NT2/D1 (cell line): Measurements from ENCODE around the gene FAF1.

Experiments used
- DNase-seq: peaks from one replicate; pipeline ENCODE4 v3.0.0-alpha.2; 2011; ENCODE audit warnings: low read depth, low spot score
- H3K27me3 ChIP-seq: 2 replicates; pipeline ENCODE4 v1.6.0; 2011; ENCODE audit warnings: mild to moderate bottlenecking; ENCODE audit not compliant: insufficient read length, insufficient read depth
- H3K36me3 ChIP-seq: 2 replicates; pipeline ENCODE4 v1.6.1; 2011; ENCODE audit warnings: mild to moderate bottlenecking, low read length, mixed read lengths; ENCODE audit not compliant: insufficient read depth, insufficient read length
- H3K4me1 ChIP-seq: 2 replicates; pipeline ENCODE4 v1.5.1; 2011; ENCODE audit not compliant: insufficient read depth, insufficient read length
- H3K4me3 ChIP-seq: 2 replicates; pipeline ENCODE4 v1.5.1; 2011; ENCODE audit warnings: low read depth; ENCODE audit not compliant: insufficient read length
- H3K9ac ChIP-seq: 2 replicates; pipeline ENCODE4 v1.6.0; 2011; ENCODE audit warnings: low read depth; ENCODE audit not compliant: insufficient read length
- H3K9me3 ChIP-seq: 2 replicates; pipeline ENCODE4 v1.5.1; 2011; ENCODE audit warnings: mild to moderate bottlenecking, low read length; ENCODE audit not compliant: insufficient read depth
- SUZ12 ChIP-seq: IDR thresholded peaks from 2 replicates; pipeline ENCODE4 v1.6.1; 2011; ENCODE audit not compliant: insufficient read length, insufficient read depth; ENCODE audit errors: extremely low read depth
- YY1 ChIP-seq: IDR thresholded peaks from 2 replicates; pipeline ENCODE4 v1.6.1; 2011; ENCODE audit not compliant: insufficient read length, insufficient read depth
- ZNF274 ChIP-seq: IDR thresholded peaks from 2 replicates; pipeline ENCODE4 v1.6.1; 2011; ENCODE audit warnings: mild to moderate bottlenecking, low read depth, low read length

The FAF1 gene

GRCh38 chr1:50822035-50822776 is 137.9 kb downstream of the FAF1 start:
- TF ChIP-seq ZNF274 (no peak), SUZ12 (no peak), YY1 (no peak)
- H3K9ac ChIP-seq = no peak overlapping the region
- H3K36me3 ChIP-seq = no peaks in the 10 kb centered on the region
- no peaks in the 10 kb centered on the region for H3K4me1 ChIP-seq
- no peak overlapping the region for H3K4me3 ChIP-seq
- H3K27me3 ChIP-seq = no peaks in the 10 kb centered on the region
- peaks cover 12% of the 10 kb centered on the region for H3K9me3 ChIP-seq
- no peak for DNase-seq

- no peaks in the 10 kb centered on the region for H3K4me1 ChIP-seq
Observed at GRCh38 chr1:50820545-50820944, 139.5 kb downstream of the FAF1 start.

GRCh38 chr1:50812346-50812745 is 147.7 kb downstream of the FAF1 start:
- TF ChIP-seq ZNF274 (no peak), YY1 (no peak), SUZ12 (no peak)
- H3K9me3 ChIP-seq = peaks cover 15% of the 10 kb centered on the region

More at GRCh38 chr1:50820545-50820944, 139.5 kb downstream of the FAF1 start:
- Histone ChIP-seq H3K27me3 (no peaks in the 10 kb centered on the region), H3K4me3 (no peak overlapping the region), H3K9ac (no peak overlapping the region), H3K36me3 (no peaks in the 10 kb centered on the region), H3K9me3 (no peaks in the 10 kb centered on the region)
- TF ChIP-seq YY1 (no peak), SUZ12 (no peak), ZNF274 (no peak)
- no peak for DNase-seq

GRCh38 chr1:50808296-50808695 is 151.8 kb downstream of the FAF1 start:
- H3K4me3 ChIP-seq = no peak overlapping the region
- no peaks in the 10 kb centered on the region for H3K36me3 ChIP-seq
- H3K4me1 ChIP-seq = peaks cover 2% of the 10 kb centered on the region
- H3K27me3 ChIP-seq = no peaks in the 10 kb centered on the region
- TF ChIP-seq YY1 (no peak), ZNF274 (no peak), SUZ12 (no peak)
- H3K9me3 ChIP-seq = peaks cover 25% of the 10 kb centered on the region
- no peak overlapping the region for H3K9ac ChIP-seq
- DNase-seq = no peak

More at GRCh38 chr1:50812346-50812745, 147.7 kb downstream of the FAF1 start:
- Histone ChIP-seq H3K36me3 (no peaks in the 10 kb centered on the region), H3K9ac (no peak overlapping the region), H3K4me3 (no peak overlapping the region), H3K4me1 (no peaks in the 10 kb centered on the region), H3K27me3 (no peaks in the 10 kb centered on the region)
- no peak for DNase-seq

GRCh38 chr1:50796272-50796671 is 163.8 kb downstream of the FAF1 start:
- H3K36me3 ChIP-seq = no peaks in the 10 kb centered on the region
- H3K9ac ChIP-seq = no peak overlapping the region
- no peaks in the 10 kb centered on the region for H3K9me3 ChIP-seq
- no peaks in the 10 kb centered on the region for H3K27me3 ChIP-seq
- no peak overlapping the region for H3K4me3 ChIP-seq
- no peaks in the 10 kb centered on the region for H3K4me1 ChIP-seq
- TF ChIP-seq YY1 = no peak
- no peak for TF ChIP-seq ZNF274
- no peak for TF ChIP-seq SUZ12
- no peak for DNase-seq

DNA sequence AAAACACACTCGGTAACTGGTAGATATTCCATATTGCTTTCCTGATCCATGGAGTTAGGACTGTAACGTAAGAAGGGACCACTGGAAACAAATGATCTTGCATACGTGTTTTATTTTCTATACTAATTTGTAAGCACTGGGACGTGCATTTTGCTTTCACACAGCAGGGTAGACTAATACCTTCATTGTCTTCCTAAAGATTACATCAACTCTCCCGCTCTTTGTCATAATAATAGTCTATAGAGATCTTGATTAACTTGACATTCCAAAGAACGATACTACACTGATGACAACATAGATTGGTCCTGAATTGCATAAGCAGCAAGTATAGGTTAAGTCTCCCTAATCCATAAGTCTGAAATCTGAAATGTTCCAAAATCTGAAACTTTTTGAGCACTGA is 166.5 kb downstream of the FAF1 start:
- no peak overlapping the region for H3K4me3 ChIP-seq
- H3K9ac ChIP-seq = no peak overlapping the region
- no peaks in the 10 kb centered on the region for H3K36me3 ChIP-seq
- H3K4me1 ChIP-seq = no peaks in the 10 kb centered on the region
- H3K27me3 ChIP-seq = no peaks in the 10 kb centered on the region
- no peak for TF ChIP-seq SUZ12
- TF ChIP-seq YY1 = no peak
- no peak for TF ChIP-seq ZNF274
- no peaks in the 10 kb centered on the region for H3K9me3 ChIP-seq
- no peak for DNase-seq

DNA sequence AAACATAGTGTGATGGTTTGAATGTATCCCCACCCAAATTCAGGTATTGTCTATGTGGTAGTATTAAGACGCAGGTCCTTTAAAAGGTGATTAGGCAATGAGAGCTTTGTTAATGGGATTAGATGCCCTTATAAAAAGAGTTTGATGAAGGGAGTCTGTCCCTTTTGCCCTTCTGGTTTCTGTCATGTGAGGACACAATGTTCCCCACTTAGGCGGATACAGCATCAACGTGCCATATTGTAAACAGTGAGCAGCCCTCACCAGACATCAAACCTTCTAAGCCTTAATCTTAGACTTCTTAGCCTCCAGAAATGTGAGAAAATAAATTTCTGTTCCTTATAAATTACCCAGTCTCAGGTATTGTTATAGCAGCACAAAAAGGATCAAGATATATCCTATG is 172.8 kb downstream of the FAF1 start:
- Histone ChIP-seq H3K4me3 (no peak overlapping the region), H3K4me1 (no peaks in the 10 kb centered on the region), H3K9me3 (no peaks in the 10 kb centered on the region), H3K36me3 (peaks cover 5% of the 10 kb centered on the region), H3K9ac (no peak overlapping the region), H3K27me3 (no peaks in the 10 kb centered on the region)
- no peak for DNase-seq
- TF ChIP-seq ZNF274 = no peak
- no peak for TF ChIP-seq YY1
- TF ChIP-seq SUZ12 = no peak
